Stomach (tissue), 4 donors: ENCODE results near the gene P2RY13.

Source experiments
- EP300 ChIP-seq: sonication (generic); formaldehyde crosslinking; IDR thresholded peaks from one replicate; pipeline ENCODE4 v1.6.1; 2017; ENCODE audit warnings: antibody characterized with exemption
- POLR2A ChIP-seq, 4 donors: fragments of 450-650 bp; IDR thresholded peaks; one replicate each; pipeline ENCODE4 v1.6.1; 2016; ENCODE audit warnings: antibody characterized with exemption in 4 of 4, control low read depth in 2 of 4, mild to moderate bottlenecking in 1 of 4, moderate library complexity in 1 of 4
- POLR2AphosphoS5 ChIP-seq, 3 donors: sonication (generic); formaldehyde crosslinking; IDR thresholded peaks; one replicate each; pipeline ENCODE4 v1.6.1; 2016; ENCODE audit warnings: antibody characterized with exemption in 3 of 3
- TF ChIP-seq, protein P1 (sequence below), 7 experiments: fragments of 450-650 bp in 4 of 7; fragments of 200-600 bp in 3 of 7; sonication (generic) in 3 of 7; IDR thresholded peaks; one replicate each; pipeline ENCODE4 v1.5.1; 2016 to 2019; ENCODE audit warnings: antibody characterized with exemption in 7 of 7, control low read depth in 2 of 7, mild to moderate bottlenecking in 1 of 7

DNA sequence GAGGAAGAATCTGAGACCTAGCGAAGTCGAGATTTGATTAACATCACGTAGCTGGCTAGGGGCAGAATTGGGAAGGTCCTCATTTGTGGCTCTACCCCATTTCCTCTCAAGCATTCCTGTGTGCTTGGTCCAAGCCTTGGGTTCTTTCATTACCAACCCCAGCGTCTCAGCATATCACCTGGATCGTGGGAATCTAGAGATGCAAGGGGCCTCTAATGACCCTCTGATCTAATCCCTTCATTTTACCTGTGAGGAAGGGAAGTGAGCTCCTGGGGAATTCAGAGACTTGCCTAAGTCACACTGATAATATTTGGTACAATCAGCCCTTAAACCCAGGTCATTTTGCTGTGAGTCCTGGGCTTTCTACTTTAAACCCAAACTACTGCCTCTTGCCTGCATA, 14.8 kb downstream of the P2RY13 start:
- TF ChIP-seq, protein P1, sequence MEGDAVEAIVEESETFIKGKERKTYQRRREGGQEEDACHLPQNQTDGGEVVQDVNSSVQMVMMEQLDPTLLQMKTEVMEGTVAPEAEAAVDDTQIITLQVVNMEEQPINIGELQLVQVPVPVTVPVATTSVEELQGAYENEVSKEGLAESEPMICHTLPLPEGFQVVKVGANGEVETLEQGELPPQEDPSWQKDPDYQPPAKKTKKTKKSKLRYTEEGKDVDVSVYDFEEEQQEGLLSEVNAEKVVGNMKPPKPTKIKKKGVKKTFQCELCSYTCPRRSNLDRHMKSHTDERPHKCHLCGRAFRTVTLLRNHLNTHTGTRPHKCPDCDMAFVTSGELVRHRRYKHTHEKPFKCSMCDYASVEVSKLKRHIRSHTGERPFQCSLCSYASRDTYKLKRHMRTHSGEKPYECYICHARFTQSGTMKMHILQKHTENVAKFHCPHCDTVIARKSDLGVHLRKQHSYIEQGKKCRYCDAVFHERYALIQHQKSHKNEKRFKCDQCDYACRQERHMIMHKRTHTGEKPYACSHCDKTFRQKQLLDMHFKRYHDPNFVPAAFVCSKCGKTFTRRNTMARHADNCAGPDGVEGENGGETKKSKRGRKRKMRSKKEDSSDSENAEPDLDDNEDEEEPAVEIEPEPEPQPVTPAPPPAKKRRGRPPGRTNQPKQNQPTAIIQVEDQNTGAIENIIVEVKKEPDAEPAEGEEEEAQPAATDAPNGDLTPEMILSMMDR (IDR thresholded peaks at IDR 0.05) = no peak
- TF ChIP-seq POLR2AphosphoS5 (IDR thresholded peaks at IDR 0.05) (no peak), POLR2A (IDR thresholded peaks at IDR 0.05) (no peak), EP300 (no peak)
